ENCODE results near the gene SPOCK1. TPM values are rescaled to one million over a fixed set of nuclear protein-coding genes. Genes with fewer than 3 reads are reported as not detected.

SPOCK1 gene
- total and polyA plus RNA-seq, 4 donors = 4.5 to 67.8 (median 27.0) TPM

GRCh38 chr5:137346281-137346680 lies 152.8 kb downstream of the SPOCK1 start:
- Histone ChIP-seq H3K27ac (ENCODE audit: low read depth in 1 of 2, low read length in 2 of 2) (no peak overlapping the region), H3K27me3 (ENCODE audit: control insufficient read depth in 1 of 2, insufficient read depth in 2 of 2, low read length in 1 of 2) (no peaks in the 10 kb centered on the region), H3K4me1 (ENCODE audit: control insufficient read depth in 1 of 2, insufficient read depth in 2 of 2, low read length in 2 of 2) (no peaks in the 10 kb centered on the region), H3K4me3 (ENCODE audit: low read length in 2 of 2) (no peak overlapping the region), H3K9me3 (ENCODE audit: control insufficient read depth, low read length) (no peaks in the 10 kb centered on the region), H3K36me3 (ENCODE audit: control insufficient read depth in 1 of 2, insufficient read depth in 2 of 2, low read length in 1 of 2) (no peaks in the 10 kb centered on the region)
- ATAC-seq (ENCODE audit: low FRiP score) = no peak
- intact Hi-C loops (cut with DNase I) = loop anchor here in 1 of 2 donors (5.0 kb wide), 1 partner anchor 151 kb away; the partner anchor contains the start of gene SPOCK1
- no peak for DNase-seq
- WGBS, 2 donors = 80 to 91% methylated on average over 3 of the region's 3 CpGs

GRCh38 chr5:137345396-137345795 lies 153.7 kb downstream of the SPOCK1 start:
- ATAC-seq (ENCODE audit: low FRiP score) = no peak
- no peak overlapping the region for H3K4me3 ChIP-seq (ENCODE audit: low read length in 2 of 2)
- intact Hi-C loops (cut with DNase I) = loop anchor here in 1 of 2 donors (5.0 kb wide), 1 partner anchor 152 kb away; the partner anchor contains the start of gene SPOCK1
- no peak overlapping the region for H3K27ac ChIP-seq (ENCODE audit: low read depth in 1 of 2, low read length in 2 of 2)
- DNase-seq = no peak
- H3K36me3 ChIP-seq (ENCODE audit: control insufficient read depth in 1 of 2, insufficient read depth in 2 of 2, low read length in 1 of 2) = no peaks in the 10 kb centered on the region
- no peaks in the 10 kb centered on the region for H3K9me3 ChIP-seq (ENCODE audit: control insufficient read depth, low read length)
- H3K4me1 ChIP-seq (ENCODE audit: control insufficient read depth in 1 of 2, insufficient read depth in 2 of 2, low read length in 2 of 2) = no peaks in the 10 kb centered on the region
- H3K27me3 ChIP-seq (ENCODE audit: control insufficient read depth in 1 of 2, insufficient read depth in 2 of 2, low read length in 1 of 2) = no peaks in the 10 kb centered on the region

- no peak for ATAC-seq (ENCODE audit: low FRiP score)
- H3K4me3 ChIP-seq (ENCODE audit: low read length in 2 of 2) = no peak overlapping the region
- intact Hi-C loops (cut with DNase I) = loop anchor here in 1 of 2 donors (5.0 kb wide), 1 partner anchor 152 kb away; the partner anchor contains the start of gene SPOCK1
- WGBS, 2 donors = 29 to 34% methylated on average over 6 of the region's 6 CpGs
- H3K4me1 ChIP-seq (ENCODE audit: control insufficient read depth in 1 of 2, insufficient read depth in 2 of 2, low read length in 2 of 2) = no peaks in the 10 kb centered on the region
- no peaks in the 10 kb centered on the region for H3K36me3 ChIP-seq (ENCODE audit: control insufficient read depth in 1 of 2, insufficient read depth in 2 of 2, low read length in 1 of 2)
- no peak overlapping the region for H3K27ac ChIP-seq (ENCODE audit: low read depth in 1 of 2, low read length in 2 of 2)
- H3K9me3 ChIP-seq (ENCODE audit: control insufficient read depth, low read length) = no peaks in the 10 kb centered on the region
- no peaks in the 10 kb centered on the region for H3K27me3 ChIP-seq (ENCODE audit: control insufficient read depth in 1 of 2, insufficient read depth in 2 of 2, low read length in 1 of 2)
- DNase-seq = no peak
Measured at GRCh38 chr5:137344723-137345322, 154.3 kb downstream of the SPOCK1 start.

- Histone ChIP-seq H3K27me3 (ENCODE audit: control insufficient read depth in 1 of 2, insufficient read depth in 2 of 2, low read length in 1 of 2) (no peaks in the 10 kb centered on the region), H3K4me3 (ENCODE audit: low read length in 2 of 2) (no peak overlapping the region), H3K27ac (ENCODE audit: low read depth in 1 of 2, low read length in 2 of 2) (no peak overlapping the region), H3K4me1 (ENCODE audit: control insufficient read depth in 1 of 2, insufficient read depth in 2 of 2, low read length in 2 of 2) (no peaks in the 10 kb centered on the region), H3K9me3 (ENCODE audit: control insufficient read depth, low read length) (no peaks in the 10 kb centered on the region), H3K36me3 (ENCODE audit: control insufficient read depth in 1 of 2, insufficient read depth in 2 of 2, low read length in 1 of 2) (no peaks in the 10 kb centered on the region)
- ATAC-seq (ENCODE audit: low FRiP score) = no peak
- DNase-seq = no peak
- intact Hi-C loops (cut with DNase I) = no loop called here
- WGBS, 2 donors = 87 to 88% methylated on average over 4 of the region's 4 CpGs
Measured at GRCh38 chr5:137344021-137344420, 155.1 kb downstream of the SPOCK1 start.

GRCh38 chr5:137342764-137343163 lies 156.4 kb downstream of the SPOCK1 start:
- ATAC-seq (ENCODE audit: low FRiP score) (no peak), DNase-seq (no peak)
- WGBS, 2 donors = 93 to 99% methylated on average over 3 of the region's 3 CpGs
- H3K27me3 ChIP-seq (ENCODE audit: control insufficient read depth in 1 of 2, insufficient read depth in 2 of 2, low read length in 1 of 2) = no peaks in the 10 kb centered on the region
- intact Hi-C loops (cut with DNase I) = loop anchor here in 1 of 2 donors (1.0 kb wide), 1 partner anchor 15 kb away; no protein-coding TSS in a partner anchor
- no peaks in the 10 kb centered on the region for H3K36me3 ChIP-seq (ENCODE audit: control insufficient read depth in 1 of 2, insufficient read depth in 2 of 2, low read length in 1 of 2)
- H3K4me1 ChIP-seq (ENCODE audit: control insufficient read depth in 1 of 2, insufficient read depth in 2 of 2, low read length in 2 of 2) = no peaks in the 10 kb centered on the region
- H3K9me3 ChIP-seq (ENCODE audit: control insufficient read depth, low read length) = no peaks in the 10 kb centered on the region
- H3K4me3 ChIP-seq (ENCODE audit: low read length in 2 of 2) = no peak overlapping the region
- H3K27ac ChIP-seq (ENCODE audit: low read depth in 1 of 2, low read length in 2 of 2) = no peak overlapping the region

GRCh38 chr5:137341831-137342230 lies 157.3 kb downstream of the SPOCK1 start:
- Histone ChIP-seq H3K27ac (ENCODE audit: low read depth in 1 of 2, low read length in 2 of 2) (no peak overlapping the region), H3K9me3 (ENCODE audit: control insufficient read depth, low read length) (no peaks in the 10 kb centered on the region), H3K27me3 (ENCODE audit: control insufficient read depth in 1 of 2, insufficient read depth in 2 of 2, low read length in 1 of 2) (no peaks in the 10 kb centered on the region), H3K36me3 (ENCODE audit: control insufficient read depth in 1 of 2, insufficient read depth in 2 of 2, low read length in 1 of 2) (no peaks in the 10 kb centered on the region), H3K4me1 (ENCODE audit: control insufficient read depth in 1 of 2, insufficient read depth in 2 of 2, low read length in 2 of 2) (no peaks in the 10 kb centered on the region), H3K4me3 (ENCODE audit: low read length in 2 of 2) (no peak overlapping the region)
- DNase-seq (no peak), ATAC-seq (ENCODE audit: low FRiP score) (no peak)
- WGBS, 2 donors = 79 to 82% methylated on average over 8 of the region's 8 CpGs
- intact Hi-C loops (cut with DNase I) = loop anchor here in 1 of 2 donors (1.0 kb wide), 1 partner anchor 15 kb away; no protein-coding TSS in a partner anchor

GRCh38 chr5:137340881-137341280 lies 158.2 kb downstream of the SPOCK1 start:
- no peaks in the 10 kb centered on the region for H3K36me3 ChIP-seq (ENCODE audit: control insufficient read depth in 1 of 2, insufficient read depth in 2 of 2, low read length in 1 of 2)
- no peaks in the 10 kb centered on the region for H3K27me3 ChIP-seq (ENCODE audit: control insufficient read depth in 1 of 2, insufficient read depth in 2 of 2, low read length in 1 of 2)
- no peaks in the 10 kb centered on the region for H3K9me3 ChIP-seq (ENCODE audit: control insufficient read depth, low read length)
- 91 to 93% methylated on average over 4 of the region's 4 CpGs for WGBS, 2 donors
- no peaks in the 10 kb centered on the region for H3K4me1 ChIP-seq (ENCODE audit: control insufficient read depth in 1 of 2, insufficient read depth in 2 of 2, low read length in 2 of 2)
- no peak overlapping the region for H3K4me3 ChIP-seq (ENCODE audit: low read length in 2 of 2)
- no peak overlapping the region for H3K27ac ChIP-seq (ENCODE audit: low read depth in 1 of 2, low read length in 2 of 2)
- intact Hi-C loops (cut with DNase I) = no loop called here
- ATAC-seq (ENCODE audit: low FRiP score) = no peak
- DNase-seq = no peak

- ATAC-seq (ENCODE audit: low FRiP score) = no peak
- Histone ChIP-seq H3K27me3 (ENCODE audit: control insufficient read depth in 1 of 2, insufficient read depth in 2 of 2, low read length in 1 of 2) (no peaks in the 10 kb centered on the region), H3K9me3 (ENCODE audit: control insufficient read depth, low read length) (no peaks in the 10 kb centered on the region), H3K36me3 (ENCODE audit: control insufficient read depth in 1 of 2, insufficient read depth in 2 of 2, low read length in 1 of 2) (no peaks in the 10 kb centered on the region), H3K4me3 (ENCODE audit: low read length in 2 of 2) (no peak overlapping the region), H3K4me1 (ENCODE audit: control insufficient read depth in 1 of 2, insufficient read depth in 2 of 2, low read length in 2 of 2) (no peaks in the 10 kb centered on the region), H3K27ac (ENCODE audit: low read depth in 1 of 2, low read length in 2 of 2) (no peak overlapping the region)
- no peak for DNase-seq
- intact Hi-C loops (cut with DNase I) = no loop called here
Measured at GRCh38 chr5:137336565-137337120, 162.5 kb downstream of the SPOCK1 start.

GRCh38 chr5:137336161-137336560 lies 163.0 kb downstream of the SPOCK1 start:
- WGBS, 2 donors = 27 to 65% methylated on average over 1 of the region's 1 CpG
- Histone ChIP-seq H3K9me3 (ENCODE audit: control insufficient read depth, low read length) (no peaks in the 10 kb centered on the region), H3K36me3 (ENCODE audit: control insufficient read depth in 1 of 2, insufficient read depth in 2 of 2, low read length in 1 of 2) (no peaks in the 10 kb centered on the region), H3K27ac (ENCODE audit: low read depth in 1 of 2, low read length in 2 of 2) (no peak overlapping the region), H3K4me1 (ENCODE audit: control insufficient read depth in 1 of 2, insufficient read depth in 2 of 2, low read length in 2 of 2) (no peaks in the 10 kb centered on the region), H3K4me3 (ENCODE audit: low read length in 2 of 2) (no peak overlapping the region), H3K27me3 (ENCODE audit: control insufficient read depth in 1 of 2, insufficient read depth in 2 of 2, low read length in 1 of 2) (no peaks in the 10 kb centered on the region)
- intact Hi-C loops (cut with DNase I) = no loop called here
- DNase-seq (no peak), ATAC-seq (ENCODE audit: low FRiP score) (no peak)

Measured in aorta (tissue), 5 donors.